NCI-H1436 (cell line): ENCODE results near the gene CCDC3.
"Not testable (repeated sequence)": the region's sequence is repeated elsewhere in the genome, so short reads cannot be mapped to it uniquely, and the experiment has no call there.

ENCODE experiments used
- DNase-seq: peaks from one replicate; lab custom pipeline; 2025; lab: John Stamatoyannopoulos, UW

CCDC3 gene

DNA sequence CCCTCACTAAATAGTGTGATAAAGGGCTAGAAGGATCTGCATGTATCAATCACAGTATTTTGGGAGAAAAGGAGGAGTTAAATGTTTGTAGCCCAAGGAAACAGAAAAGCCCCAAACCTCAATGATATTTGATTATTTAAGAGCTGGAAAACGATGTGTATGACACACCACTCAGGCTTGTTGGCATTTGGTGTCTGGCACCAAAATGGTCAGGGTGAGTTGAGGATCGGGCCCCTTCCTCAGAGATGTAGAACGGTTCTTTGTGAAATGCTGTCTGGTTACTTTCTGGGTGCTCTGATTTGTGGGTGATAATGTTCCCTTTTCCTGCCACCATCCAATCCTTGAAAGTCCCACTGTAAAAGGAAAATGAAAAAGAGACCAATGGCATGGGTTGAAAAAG, 113.7 kb downstream of the CCDC3 start:
- no peak for DNase-seq

DNA sequence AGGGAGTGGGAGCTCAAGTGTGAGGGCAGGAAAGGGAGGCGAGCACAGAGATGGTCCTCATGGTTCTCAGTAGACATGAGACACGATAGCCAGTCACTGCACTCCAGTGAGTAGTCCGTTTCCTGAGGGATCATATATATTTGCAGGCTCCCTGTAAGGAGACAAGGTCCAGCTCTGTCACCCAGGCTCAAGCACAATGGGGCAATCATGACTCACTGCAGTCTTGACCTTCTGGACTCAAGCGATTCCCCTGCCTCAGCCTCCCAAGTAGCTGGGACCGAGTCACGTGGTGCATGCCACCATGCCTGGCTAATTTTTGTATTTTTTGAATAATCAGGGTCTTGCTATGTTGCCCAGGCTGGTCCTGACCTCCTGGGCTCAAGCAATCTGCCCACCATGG, 116.7 kb downstream of the CCDC3 start:
- no peak for DNase-seq

DNA sequence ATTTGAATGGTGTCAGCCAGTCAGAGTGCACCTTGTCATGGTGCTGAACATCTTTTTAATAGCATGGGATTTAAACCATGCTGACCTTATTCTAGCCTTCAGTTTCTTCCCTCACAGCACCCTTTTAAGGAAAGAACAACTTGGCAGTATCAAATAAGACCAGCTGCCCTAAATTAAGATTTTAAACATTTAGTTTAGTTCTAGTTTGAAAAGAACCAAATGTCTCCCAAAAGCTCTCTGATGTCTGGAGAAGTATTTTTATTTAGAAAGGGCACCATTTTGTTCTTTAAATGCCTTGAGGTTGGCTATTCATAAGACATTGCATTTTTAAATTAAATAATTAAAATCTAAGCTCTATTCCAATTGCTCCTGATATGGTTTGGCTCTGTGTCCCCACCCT, 121.1 kb downstream of the CCDC3 start:
- no peak for DNase-seq

DNA sequence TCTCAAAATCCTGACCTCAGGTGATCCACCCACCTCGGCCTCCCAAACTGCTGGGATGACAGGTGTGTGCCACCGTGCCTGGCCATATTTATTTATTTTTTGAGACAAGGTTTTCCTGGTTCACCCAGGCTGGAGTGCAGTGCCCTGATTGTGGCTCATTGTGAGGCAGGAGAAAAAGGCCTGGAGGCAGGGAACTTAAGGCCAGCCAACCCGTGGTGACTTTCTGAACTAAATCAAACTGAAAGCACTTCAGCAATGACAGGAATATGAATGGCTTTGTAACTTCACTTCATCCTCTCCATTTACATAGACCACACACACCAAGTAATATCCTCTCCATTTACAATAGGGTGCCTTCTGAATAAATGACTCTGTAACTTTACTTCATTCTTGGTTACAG, 124.4 kb downstream of the CCDC3 start:
- DNase-seq, result no peak

DNA sequence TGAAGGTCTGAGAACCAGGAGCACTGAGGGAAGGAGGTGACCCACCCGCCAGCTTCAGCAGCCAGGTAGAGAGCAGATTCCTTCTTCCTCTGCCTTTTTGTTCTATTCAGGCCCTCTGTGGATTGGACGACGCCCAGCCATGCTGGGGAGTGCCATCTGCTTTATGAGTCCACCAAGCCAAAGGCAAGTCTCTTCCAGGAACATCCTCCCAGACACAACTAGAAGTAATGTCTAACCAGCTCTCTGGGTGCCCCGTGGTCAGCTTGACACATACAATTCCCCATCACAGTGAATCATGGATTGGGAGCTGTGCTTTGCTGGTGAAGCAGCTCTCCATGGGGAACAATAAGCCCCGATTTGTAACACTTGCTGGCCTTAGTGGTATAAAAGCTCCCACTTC, 125.2 kb downstream of the CCDC3 start:
- no peak for DNase-seq

DNA sequence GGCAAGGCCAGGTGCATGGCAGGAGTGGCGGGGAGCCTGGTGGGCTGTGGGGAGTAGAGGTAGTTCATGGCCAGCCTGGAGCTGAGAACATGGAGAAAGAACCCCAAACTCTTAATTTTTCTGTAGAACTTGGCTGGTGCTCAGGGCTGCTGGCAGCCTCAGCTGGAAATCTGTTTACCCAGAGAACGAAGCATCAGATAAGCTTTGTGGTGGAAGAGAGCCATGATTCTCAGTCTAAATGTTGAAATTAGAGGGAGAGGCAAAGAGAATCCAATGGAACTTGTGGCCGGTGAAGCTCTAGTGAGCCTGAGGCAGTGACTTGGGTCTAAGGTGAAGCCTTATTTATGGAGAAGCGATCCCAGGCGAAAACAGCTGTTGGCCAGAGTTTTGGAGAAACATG, 126.4 kb downstream of the CCDC3 start:
- DNase-seq, result no peak

DNA sequence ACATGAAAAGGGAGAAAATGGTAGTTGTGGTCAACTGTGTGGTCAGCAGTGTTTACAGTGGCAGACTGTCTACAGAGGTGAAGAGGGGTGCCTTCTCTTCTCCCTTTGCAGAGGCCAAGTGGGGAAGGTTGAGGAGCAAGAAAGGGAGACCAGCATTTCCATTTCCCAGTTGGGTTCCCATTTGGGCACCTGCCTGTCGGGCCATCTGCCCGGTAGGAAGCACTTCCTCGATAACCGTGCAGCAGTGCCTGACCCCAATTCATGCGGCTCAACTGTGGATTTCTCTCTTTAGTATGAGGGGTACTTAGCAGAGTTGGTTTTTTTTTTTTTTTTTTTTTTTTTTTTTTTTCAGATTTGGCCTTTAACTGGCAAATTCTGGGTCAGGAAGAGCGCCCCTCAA, 127.0 kb downstream of the CCDC3 start:
- no peak for DNase-seq

DNA sequence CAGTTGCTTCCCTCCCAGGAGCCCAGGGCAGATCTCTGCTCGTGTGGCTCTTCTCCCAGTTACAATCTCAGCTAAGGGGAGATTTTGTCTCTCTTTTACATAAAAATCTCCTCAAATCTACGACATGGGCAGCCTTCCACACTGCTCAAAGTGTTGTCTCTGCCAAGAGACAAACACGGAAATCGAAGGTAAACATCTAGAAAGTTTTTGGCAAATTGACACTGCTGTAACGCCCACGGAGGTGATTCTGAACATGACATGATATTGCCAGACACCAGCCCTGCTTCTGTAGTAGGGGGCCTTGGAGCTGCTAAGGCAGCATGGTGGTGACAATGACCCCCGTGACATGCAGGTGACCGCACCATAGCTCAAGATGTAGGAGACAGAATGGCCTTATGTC, 128.3 kb downstream of the CCDC3 start:
- DNase-seq, result no peak

DNA sequence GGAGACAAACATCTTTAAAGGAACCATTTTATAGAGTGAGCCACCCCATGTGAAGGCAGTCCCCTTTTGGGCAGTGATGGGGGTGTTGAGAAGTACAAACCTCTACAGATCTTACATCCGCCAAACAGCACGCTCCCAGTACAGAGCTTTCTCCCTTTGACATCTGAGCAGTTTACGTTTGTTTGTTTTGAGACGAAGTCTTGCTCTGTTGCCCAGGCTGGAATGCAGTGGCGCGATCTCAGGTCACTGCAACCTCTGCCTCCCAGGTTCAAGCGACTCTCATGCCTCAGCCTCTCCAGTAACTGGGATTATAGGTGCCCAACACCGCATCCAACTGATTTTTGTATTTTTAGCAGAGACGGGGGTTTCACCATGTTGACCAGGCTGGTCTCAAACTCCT, 128.9 kb downstream of the CCDC3 start:
- no peak for DNase-seq

DNA sequence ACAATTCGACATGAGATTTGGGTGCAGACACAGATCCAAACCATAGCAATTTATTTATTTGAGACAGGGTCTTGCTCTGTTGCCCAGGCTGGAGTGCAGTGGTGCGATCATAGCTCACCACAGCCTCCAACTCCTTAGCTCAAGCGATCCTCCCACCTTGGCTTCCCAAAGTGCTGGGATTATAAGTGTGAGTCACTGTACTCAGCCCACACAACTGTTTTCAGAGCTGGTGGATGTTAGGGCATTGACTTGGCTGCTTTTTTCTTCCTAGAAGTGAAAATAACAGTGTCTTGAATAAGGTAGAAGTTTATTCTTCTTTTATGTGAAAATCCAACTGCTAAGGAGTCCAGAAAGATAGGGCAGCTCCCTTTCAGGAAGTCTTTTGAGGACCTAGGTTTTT, 132.1 kb downstream of the CCDC3 start:
- no peak for DNase-seq

DNA sequence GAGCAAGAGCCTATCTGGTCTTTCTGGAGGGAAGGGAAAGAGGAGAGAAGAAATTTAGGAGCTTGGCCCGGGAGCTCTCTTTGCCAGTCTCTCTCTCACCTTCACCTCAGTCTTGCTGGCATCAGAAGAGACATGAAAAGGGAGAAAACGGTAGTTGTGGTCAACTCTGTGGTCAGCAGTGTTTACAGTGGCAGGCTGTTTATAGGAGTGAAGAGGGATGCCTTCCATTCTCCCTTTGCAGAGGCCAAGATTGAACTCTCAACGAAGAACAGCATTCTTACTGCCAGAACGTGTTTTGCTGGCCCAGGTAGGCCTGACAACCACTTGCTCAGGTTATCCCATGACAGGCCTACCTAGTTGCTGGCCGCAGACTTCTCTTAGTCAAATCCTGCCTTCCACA, 133.3 kb downstream of the CCDC3 start:
- no peak for DNase-seq

DNA sequence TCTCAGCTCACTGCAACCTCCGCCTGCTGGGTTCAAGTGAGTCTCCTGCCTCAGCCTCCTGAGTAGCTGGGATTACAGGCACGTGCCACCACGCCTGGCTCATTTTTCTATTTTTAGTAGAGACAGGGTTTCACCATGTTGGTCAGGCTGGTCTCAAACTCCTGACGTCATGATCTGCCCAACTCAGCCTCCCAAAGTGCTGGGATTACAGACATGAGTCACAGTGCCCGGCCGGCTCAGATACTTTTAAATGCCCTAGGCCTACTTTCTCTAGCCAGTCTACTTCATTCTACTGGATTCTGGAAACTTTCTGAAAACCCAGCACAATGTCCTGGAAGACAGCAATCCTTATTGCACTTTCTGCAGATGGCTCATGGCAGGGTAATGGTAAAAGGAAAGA, 136.0 kb downstream of the CCDC3 start:
- not testable (repeated sequence) for DNase-seq

DNA sequence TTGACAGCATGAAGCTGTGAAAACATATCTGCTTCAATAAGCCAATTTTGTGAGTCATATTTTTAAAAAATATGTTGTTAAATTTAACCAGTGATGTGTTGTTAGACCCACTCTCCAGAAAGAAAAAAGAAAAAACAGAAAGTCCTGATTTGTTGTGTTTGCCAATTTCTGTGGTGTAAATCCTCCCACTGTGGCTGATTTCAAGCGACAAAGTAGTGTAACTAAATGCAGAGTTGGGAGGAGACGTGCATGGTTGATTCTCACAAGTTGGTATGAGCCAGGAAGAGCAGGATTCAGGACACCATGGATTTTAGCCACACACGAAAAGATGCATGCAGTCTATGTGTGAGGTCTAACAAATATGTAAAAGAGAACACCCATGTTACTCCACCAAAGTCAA, 139.1 kb downstream of the CCDC3 start:
- no peak for DNase-seq

DNA sequence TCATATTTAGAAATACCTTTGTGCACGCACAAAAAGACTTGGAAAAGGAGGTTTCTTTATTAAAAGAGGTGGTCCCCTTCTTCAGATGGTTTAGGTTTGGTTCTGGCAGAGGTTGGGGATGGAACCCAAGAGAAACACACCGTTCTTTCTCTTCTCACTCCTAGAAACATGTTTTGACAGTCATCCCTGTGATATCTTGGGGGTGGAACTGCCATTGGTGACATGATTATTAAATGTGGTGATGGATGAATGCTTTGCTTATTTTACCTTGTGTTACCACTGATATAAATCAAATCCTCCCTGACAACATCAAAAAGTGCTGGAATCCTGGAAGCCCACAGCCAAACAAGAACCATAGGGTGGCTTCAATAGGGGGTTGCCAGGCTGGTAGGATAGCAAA, 146.5 kb downstream of the CCDC3 start:
- no peak for DNase-seq

DNA sequence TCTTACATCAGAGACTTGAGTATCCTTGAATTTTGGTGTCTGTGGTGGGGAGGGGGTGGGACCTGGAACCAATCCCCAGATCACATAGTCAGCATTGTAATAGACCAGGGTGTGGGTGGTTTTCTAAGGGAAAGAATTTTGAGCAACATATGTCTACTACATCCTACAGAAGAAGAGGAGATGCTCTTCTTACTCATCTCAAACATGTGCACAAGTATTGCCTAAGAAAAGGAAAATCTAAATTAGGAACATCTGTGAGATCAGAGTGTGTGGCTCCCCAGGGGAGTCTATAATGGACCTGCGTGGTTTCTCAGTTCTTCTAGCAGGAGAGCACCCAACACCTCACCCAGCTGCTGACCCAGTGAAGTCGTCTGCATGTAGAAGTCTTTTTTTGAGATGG, 148.8 kb downstream of the CCDC3 start:
- DNase-seq, result no peak

DNA sequence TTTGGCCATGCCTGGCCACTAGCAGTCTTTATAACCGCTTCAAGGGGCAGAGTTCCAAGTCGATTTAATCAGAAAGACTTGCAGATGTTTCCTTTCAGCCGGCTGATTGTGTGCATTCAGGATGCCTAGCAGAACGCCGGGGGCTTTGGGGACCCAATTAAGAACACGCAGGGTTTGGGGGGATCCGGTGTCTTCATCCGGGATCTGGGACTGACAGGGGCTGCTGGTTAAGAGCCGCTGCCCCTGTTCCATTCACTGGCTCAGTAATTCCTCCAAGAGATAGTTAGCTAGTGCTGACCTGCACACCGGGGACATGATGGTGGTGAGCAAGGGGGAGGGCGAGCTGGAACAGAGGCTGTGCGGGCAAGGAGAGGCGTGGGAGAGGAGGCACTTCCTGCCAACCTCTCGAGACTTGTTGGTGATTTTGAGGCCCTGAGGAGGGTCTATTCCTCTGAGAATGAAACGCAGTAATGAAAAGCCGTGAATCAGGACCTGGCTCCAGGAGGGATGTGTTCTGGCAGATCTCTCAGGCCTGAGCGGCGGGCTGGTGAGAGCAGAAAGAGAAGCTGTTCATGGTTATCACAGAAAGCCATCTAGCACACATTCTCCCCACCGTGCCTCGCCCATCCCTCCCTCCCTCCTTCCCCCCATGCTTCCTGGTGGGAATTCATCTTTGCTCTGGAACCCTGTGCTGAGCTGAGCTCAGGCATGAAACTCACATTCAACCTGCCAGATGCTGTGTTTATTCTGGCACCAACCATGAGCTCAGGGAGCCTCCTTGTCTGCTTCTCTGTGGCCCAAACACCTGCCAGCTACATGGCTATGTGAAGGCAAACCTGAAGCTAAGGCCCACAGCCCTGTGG, 152.0 kb downstream of the CCDC3 start:
- DNase-seq, result no peak

DNA sequence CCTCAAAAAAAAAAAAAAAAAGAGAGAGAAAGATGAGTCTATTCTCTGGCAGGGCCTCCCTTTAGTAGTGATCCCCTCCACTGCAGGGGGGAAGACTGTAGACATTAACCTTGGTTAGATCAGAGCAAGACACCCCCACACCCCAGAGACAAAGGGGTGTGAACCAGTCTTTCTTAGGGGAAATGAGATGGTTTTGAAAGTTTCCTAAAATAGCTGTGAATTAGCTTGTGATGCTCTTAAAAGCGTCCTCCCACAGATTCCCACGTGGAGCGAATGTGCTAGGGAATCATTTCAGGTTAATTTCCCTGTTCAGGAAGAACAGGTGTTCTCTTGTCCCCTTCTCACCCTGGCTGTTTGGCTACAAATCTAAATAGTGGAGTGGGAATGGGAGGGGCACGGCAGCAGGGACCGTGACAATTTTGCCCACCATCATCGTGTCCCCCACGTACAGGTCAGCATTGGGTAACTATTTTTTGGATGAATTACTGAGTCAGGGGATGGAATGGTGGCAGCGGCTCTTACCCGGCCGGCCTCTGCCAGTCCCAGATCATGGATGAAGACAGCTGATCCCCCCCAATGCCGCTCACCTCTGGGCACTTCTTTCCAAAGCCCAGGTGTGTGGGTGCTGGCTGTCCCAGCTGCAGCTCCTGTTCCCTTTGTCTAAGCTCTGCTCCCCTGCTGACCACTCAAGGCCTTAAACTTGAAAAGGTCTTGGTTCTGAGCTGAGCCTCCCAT, 152.9 kb downstream of the CCDC3 start:
- DNase-seq, result no peak

DNA sequence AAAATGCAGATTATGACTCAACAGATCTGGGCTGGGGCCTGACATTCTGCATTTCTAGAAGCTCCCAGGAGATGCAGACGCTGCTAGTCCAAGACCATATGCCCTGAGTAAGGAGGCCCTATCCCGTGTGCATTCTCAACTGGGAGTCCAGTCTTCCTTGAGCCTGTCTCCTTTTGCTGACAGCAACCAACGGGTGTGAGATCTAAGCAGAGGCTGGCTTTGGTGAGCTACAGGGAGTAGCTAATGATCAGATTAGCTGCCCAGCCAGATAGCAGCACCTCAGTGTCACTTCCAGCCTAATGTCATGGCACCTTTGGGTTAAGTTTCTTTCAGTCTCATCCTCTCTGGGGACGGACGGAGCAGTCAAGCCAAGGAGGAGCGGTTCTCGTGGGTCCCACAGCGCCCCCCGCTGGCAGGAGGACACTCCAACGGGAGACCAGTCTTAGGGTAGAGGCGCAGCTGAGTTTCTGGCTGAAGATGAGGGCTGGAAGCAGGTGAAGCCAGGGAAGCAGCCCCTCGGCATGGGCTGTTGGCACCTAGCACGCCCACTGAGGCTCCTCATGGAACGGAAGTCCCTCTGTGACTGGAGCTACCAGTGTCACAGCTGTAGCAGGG, 154.0 kb downstream of the CCDC3 start:
- DNase-seq, result no peak

DNA sequence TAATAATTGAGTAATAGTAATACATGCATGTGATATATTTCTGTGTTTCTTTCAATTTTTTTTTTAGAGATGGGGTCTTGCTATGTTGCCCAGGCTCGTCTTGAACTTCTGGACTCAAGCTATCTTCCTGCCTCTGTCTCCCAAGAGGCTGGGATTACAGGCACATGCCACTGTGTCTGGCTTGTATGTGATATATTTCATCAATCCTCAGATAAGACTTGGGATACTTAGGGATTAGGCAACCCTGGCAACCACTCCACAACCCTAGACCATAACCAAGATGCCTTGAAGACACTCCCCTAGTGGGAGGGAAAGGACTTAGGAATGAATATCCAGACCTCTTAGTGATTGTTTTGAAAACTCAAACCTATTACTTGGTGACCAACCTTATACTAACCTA, 154.8 kb downstream of the CCDC3 start:
- DNase-seq, result no peak
